Type B pancreatic cell (in vitro differentiated cells): Measurements from ENCODE around the gene RANBP10. TPM values are rescaled to one million over a fixed set of nuclear protein-coding genes. Genes with fewer than 3 reads are reported as not detected.

Experiments used
- DNase-seq: peaks from one replicate; pipeline ENCODE4 v3.0.0; 2021; ENCODE audit warnings: mixed read lengths; ENCODE audit not compliant: unreplicated experiment; ENCODE audit errors: extremely low spot score
- H3K27ac Mint-ChIP-seq: 2 replicates; pipeline ENCODE4 v1.8.0; 2021; ENCODE audit warnings: mild to moderate bottlenecking, mixed read lengths
- H3K27me3 Mint-ChIP-seq: 2 replicates; pipeline ENCODE4 v1.8.0; 2021; ENCODE audit warnings: mixed read lengths
- H3K36me3 Mint-ChIP-seq: 2 replicates; pipeline ENCODE4 v1.8.0; 2021; ENCODE audit warnings: mixed read lengths
- H3K4me1 Mint-ChIP-seq: one replicate; pipeline ENCODE4 v1.8.0; 2021; ENCODE audit warnings: mixed read lengths; ENCODE audit not compliant: unreplicated experiment
- H3K4me3 Mint-ChIP-seq: 2 replicates; pipeline ENCODE4 v1.8.0; 2021; ENCODE audit warnings: mild to moderate bottlenecking, mixed read lengths
- H3K9me3 Mint-ChIP-seq: 2 replicates; pipeline ENCODE4 v1.8.0; 2021; ENCODE audit warnings: mixed read lengths
- CTCF ChIP-seq: fragments of 200-600 bp; sonication (generic); conservative IDR thresholded peaks from 2 replicates; pipeline ENCODE4 v1.5.0; 2021; ENCODE audit warnings: antibody characterized with exemption, mild to moderate bottlenecking
- total RNA-seq: library from RNA; stranded (reverse); gene quantifications from 2 replicates; pipeline ENCODE4 v1.2.1, GENCODE V29; 2021; ENCODE audit warnings: low replicate concordance

The RANBP10 gene
- total RNA-seq, 1 donor from 2014 or later = 27.3 TPM

- Mint-ChIP-seq H3K9me3 (no peaks in the 10 kb centered on the region), H3K27me3 (no peaks in the 10 kb centered on the region), H3K36me3 (peaks cover 3% of the 10 kb centered on the region), H3K4me1 (peaks cover 39% of the 10 kb centered on the region), H3K27ac (peak within 1 kb of the TSS; percentile 99), H3K4me3 (peak within 1 kb of the TSS; percentile 96)
- peak; percentile 99 for DNase-seq
- TF ChIP-seq CTCF = peak; percentile 20
Measured at GRCh38 chr16:67846320-67847063, 40.1 kb upstream of the RANBP10 start, which contains the start of gene NUTF2. Gene NUTF2 (plus strand): TSS chr16:67846933. CDS start chr16:67865131, 18,198 bp downstream.

- no peaks in the 10 kb centered on the region for H3K9me3 Mint-ChIP-seq
- peak overlapping the region; percentile 94 for H3K27ac Mint-ChIP-seq
- H3K36me3 Mint-ChIP-seq = peaks cover 3% of the 10 kb centered on the region
- peak overlapping the region; percentile 88 for H3K4me3 Mint-ChIP-seq
- TF ChIP-seq CTCF = no peak
- H3K4me1 Mint-ChIP-seq = peaks cover 42% of the 10 kb centered on the region
- no peak for DNase-seq
- no peaks in the 10 kb centered on the region for H3K27me3 Mint-ChIP-seq
Measured at GRCh38 chr16:67846063-67846319, 39.6 kb upstream of the RANBP10 start.

- Mint-ChIP-seq H3K4me3 (peak overlapping the region; percentile 88), H3K27ac (peak overlapping the region; percentile 94), H3K36me3 (peaks cover 3% of the 10 kb centered on the region), H3K27me3 (no peaks in the 10 kb centered on the region), H3K4me1 (peaks cover 42% of the 10 kb centered on the region), H3K9me3 (no peaks in the 10 kb centered on the region)
- no peak for TF ChIP-seq CTCF
- DNase-seq = no peak
Measured at GRCh38 chr16:67845291-67846062, 39.1 kb upstream of the RANBP10 start.

GRCh38 chr16:67844497-67844896 lies 38.1 kb upstream of the RANBP10 start:
- no peak for TF ChIP-seq CTCF
- Mint-ChIP-seq H3K4me1 (peaks cover 42% of the 10 kb centered on the region), H3K27me3 (no peaks in the 10 kb centered on the region), H3K9me3 (no peaks in the 10 kb centered on the region), H3K27ac (peak overlapping the region; percentile 80), H3K36me3 (peaks cover 3% of the 10 kb centered on the region), H3K4me3 (peak overlapping the region; percentile 92)
- DNase-seq = no peak

- peak; percentile 2 for TF ChIP-seq CTCF
- DNase-seq = no peak
- H3K27me3 Mint-ChIP-seq = no peaks in the 10 kb centered on the region
- H3K4me1 Mint-ChIP-seq = peaks cover 38% of the 10 kb centered on the region
- peak overlapping the region; percentile 92 for H3K4me3 Mint-ChIP-seq
- peak overlapping the region; percentile 93 for H3K27ac Mint-ChIP-seq
- H3K9me3 Mint-ChIP-seq = no peaks in the 10 kb centered on the region
- no peaks in the 10 kb centered on the region for H3K36me3 Mint-ChIP-seq
Measured at GRCh38 chr16:67843343-67843765, 37.0 kb upstream of the RANBP10 start.
